ENCODE data around the gene TATDN2. TPM values are rescaled to one million over a fixed set of nuclear protein-coding genes. Genes with fewer than 3 reads are reported as not detected.

Gene TATDN2
- polyA plus RNA-seq, 1 experiment, result 14.9 TPM

DNA sequence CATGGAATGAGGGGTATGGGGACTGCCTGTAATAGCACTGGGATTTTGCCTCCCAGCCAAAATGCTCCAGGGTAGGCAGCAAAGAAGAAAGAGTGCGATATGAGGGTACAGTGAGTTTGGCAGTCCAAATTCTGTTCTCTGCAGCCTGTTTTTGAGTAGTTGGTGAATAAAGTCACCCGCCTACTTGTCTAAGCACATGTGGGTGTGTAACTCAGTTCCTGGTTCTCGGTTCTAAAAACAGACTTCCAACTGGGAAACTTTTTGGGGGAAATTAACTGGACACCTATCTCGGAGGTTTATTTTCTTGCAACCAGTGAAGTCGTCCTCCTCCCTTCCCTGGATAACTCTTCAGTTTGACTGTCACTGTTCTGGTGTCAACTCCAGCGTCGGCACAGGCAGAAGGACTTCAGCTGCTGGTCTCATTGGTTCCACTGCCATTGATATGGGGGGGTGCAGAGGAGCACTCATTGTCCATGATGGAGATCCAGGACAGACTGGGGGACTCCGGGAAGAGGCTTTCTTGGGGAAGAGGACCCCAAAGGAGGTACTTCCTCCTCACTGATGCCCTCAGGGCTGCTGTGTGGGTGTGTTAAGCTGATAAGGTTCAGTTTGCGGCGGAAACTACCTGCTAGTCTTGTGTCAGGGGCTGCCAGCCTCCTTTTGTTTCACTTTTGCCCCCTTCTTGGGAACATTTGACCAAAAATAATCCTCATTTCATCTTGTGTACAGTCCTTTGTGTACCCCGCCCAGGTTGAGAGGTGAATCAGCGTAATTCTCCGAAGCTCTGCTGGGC is 31.3 kb downstream of the TATDN2 start:
- ChIA-PET CTCF (interaction anchor here (1.5 kb wide), 1 partner anchor 16 kb away, joined by 4 read pairs; no protein-coding TSS in a partner anchor), POLR2A (no interaction called here)

DNA sequence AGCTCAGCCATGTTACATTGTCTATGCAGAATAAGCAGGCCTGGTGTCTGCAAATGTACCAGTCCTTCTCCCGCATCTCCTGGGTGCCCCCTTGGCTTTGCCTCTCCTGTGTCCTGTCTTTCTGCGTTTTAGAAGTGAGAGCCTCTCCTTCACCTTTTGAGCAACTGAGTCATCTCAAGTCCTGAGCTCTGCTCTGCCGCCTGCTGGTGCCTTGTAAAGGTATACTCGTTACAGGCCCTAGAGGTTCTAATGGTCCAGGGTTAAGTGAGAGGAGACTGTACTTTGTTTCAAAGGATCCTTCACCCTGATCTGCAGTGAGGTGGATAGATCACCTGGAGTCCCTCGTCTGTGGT is 31.9 kb downstream of the TATDN2 start:
- H3K36me3 ChIP-seq (ENCODE audit: control insufficient read depth, insufficient read depth, low read length), result peaks cover 19% of the 10 kb centered on the region
- ChIA-PET CTCF (interaction anchor here (1.5 kb wide), 1 partner anchor 16 kb away, joined by 4 read pairs; no protein-coding TSS in a partner anchor), POLR2A (no interaction called here)
- TF ChIP-seq, protein P1, sequence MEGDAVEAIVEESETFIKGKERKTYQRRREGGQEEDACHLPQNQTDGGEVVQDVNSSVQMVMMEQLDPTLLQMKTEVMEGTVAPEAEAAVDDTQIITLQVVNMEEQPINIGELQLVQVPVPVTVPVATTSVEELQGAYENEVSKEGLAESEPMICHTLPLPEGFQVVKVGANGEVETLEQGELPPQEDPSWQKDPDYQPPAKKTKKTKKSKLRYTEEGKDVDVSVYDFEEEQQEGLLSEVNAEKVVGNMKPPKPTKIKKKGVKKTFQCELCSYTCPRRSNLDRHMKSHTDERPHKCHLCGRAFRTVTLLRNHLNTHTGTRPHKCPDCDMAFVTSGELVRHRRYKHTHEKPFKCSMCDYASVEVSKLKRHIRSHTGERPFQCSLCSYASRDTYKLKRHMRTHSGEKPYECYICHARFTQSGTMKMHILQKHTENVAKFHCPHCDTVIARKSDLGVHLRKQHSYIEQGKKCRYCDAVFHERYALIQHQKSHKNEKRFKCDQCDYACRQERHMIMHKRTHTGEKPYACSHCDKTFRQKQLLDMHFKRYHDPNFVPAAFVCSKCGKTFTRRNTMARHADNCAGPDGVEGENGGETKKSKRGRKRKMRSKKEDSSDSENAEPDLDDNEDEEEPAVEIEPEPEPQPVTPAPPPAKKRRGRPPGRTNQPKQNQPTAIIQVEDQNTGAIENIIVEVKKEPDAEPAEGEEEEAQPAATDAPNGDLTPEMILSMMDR (IDR thresholded peaks at IDR 0.05; ENCODE audit: insufficient read depth, low read depth, low read length), result peak; percentile 15; the same call in 1 of the 2 replicates
- no peaks in the 10 kb centered on the region for H3K27me3 ChIP-seq (ENCODE audit: control insufficient read depth, insufficient read depth, low read length)
- no peak for DNase-seq (ENCODE audit: low read depth)
- no peak overlapping the region for H3K4me3 ChIP-seq (ENCODE audit: low read depth, low read length)

More for the DNA sequence above, 31.3 kb downstream of the TATDN2 start:
- H3K4me3 ChIP-seq (ENCODE audit: low read depth, low read length), result no peak overlapping the region
- no peak for DNase-seq (ENCODE audit: low read depth)
- H3K36me3 ChIP-seq (ENCODE audit: control insufficient read depth, insufficient read depth, low read length), result peaks cover 19% of the 10 kb centered on the region
- TF ChIP-seq, protein P1 (IDR thresholded peaks at IDR 0.05; ENCODE audit: insufficient read depth, low read depth, low read length), result no peak
- no peaks in the 10 kb centered on the region for H3K27me3 ChIP-seq (ENCODE audit: control insufficient read depth, insufficient read depth, low read length)

DNA sequence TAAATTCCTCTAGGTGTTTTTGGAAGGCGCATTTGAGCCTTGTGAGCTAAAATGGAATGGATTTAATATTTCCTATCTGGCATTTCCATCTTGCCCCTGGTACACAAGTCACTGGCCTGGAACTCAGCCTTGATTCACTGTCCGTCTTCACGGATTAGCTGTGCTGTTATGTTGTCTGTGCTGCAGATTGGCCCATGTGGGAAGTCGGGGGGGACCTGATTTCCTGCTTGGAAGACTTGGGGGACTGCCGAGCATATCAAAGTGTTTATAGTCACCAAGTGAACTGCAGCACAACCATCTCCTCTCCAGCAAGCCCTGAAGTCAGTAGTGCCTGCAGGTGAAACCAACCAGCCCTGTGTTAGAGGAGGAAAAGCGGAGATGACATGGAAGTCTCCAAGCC is 32.3 kb downstream of the TATDN2 start:
- CTCF ChIA-PET, result interaction anchor here (1.5 kb wide), 1 partner anchor 17 kb away, joined by 4 read pairs; no protein-coding TSS in a partner anchor
- TF ChIP-seq, protein P1 (IDR thresholded peaks at IDR 0.05; ENCODE audit: insufficient read depth, low read depth, low read length), result no peak
- Histone ChIP-seq H3K4me3 (ENCODE audit: low read depth, low read length) (no peak overlapping the region), H3K27me3 (ENCODE audit: control insufficient read depth, insufficient read depth, low read length) (no peaks in the 10 kb centered on the region), H3K36me3 (ENCODE audit: control insufficient read depth, insufficient read depth, low read length) (peaks cover 19% of the 10 kb centered on the region)
- no peak for DNase-seq (ENCODE audit: low read depth)
- POLR2A ChIA-PET, result no interaction called here

DNA sequence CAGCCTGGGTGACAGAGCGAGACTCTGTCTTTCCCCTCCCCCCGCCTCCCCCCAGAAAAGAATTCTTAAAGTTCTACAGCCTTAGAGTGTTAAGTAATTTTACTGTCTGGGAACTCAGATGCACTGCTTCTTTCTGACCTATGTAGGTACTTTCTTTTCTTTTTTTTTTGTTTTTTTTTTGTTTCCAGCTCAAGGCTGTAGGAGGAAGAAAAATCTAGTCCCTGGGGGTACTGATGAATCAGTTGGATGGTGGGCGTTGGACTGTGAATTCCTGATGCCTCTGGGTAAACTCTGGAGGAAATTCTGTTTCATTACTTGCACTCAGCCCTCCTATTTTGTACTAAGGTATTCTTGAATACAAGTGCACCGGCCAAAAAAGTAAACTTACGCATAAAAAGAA is 33.7 kb downstream of the TATDN2 start:
- DNase-seq (ENCODE audit: low read depth), result no peak
- H3K36me3 ChIP-seq (ENCODE audit: control insufficient read depth, insufficient read depth, low read length), result peaks cover 24% of the 10 kb centered on the region
- H3K4me3 ChIP-seq (ENCODE audit: low read depth, low read length), result no peak overlapping the region
- H3K27me3 ChIP-seq (ENCODE audit: control insufficient read depth, insufficient read depth, low read length), result no peaks in the 10 kb centered on the region
- TF ChIP-seq, protein P1 (IDR thresholded peaks at IDR 0.05; ENCODE audit: insufficient read depth, low read depth, low read length), result no peak
- CTCF ChIA-PET, result interaction anchor here (1.6 kb wide), 1 partner anchor 19 kb away, joined by 4 read pairs; no protein-coding TSS in a partner anchor
- POLR2A ChIA-PET, result no interaction called here

DNA sequence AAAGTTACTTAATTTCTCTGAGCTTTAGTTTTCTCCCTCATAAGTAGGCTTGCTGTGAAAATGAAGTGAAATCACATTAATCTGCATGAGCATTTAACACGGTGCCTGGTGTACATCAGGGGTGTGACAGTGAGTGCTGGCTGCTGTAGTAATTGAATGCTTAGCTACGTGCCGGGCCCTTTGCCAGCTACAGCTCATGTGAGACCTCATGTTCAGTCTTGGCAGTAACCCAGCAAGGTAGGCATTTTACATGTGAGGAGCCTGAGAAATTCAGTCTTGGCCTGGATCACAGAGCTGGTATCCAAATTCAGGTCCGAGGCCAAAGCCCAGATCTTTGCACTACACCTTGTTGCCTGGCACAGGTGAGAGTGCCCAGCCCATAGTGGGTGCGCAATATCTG is 35.4 kb downstream of the TATDN2 start:
- H3K36me3 ChIP-seq (ENCODE audit: control insufficient read depth, insufficient read depth, low read length), result peaks cover 22% of the 10 kb centered on the region
- TF ChIP-seq, protein P1 (IDR thresholded peaks at IDR 0.05; ENCODE audit: insufficient read depth, low read depth, low read length), result no peak
- no peaks in the 10 kb centered on the region for H3K27me3 ChIP-seq (ENCODE audit: control insufficient read depth, insufficient read depth, low read length)
- ChIA-PET CTCF (interaction anchor here (0.6 to 1.6 kb wide), 3 partner anchors 9 to 67 kb away, joined by 3 to 5 read pairs (median 4); no protein-coding TSS in a partner anchor), POLR2A (no interaction called here)
- H3K4me3 ChIP-seq (ENCODE audit: low read depth, low read length), result no peak overlapping the region
- DNase-seq (ENCODE audit: low read depth), result no peak

Data from BJ (cell line).